ENCODE results near the gene CNTNAP2. TPM values are rescaled to one million over a fixed set of nuclear protein-coding genes. Genes with fewer than 3 reads are reported as not detected.

CNTNAP2 gene
- polyA plus RNA-seq, 5 donors: 30.4 to 44.2 (median 39.8) TPM

- DNase-seq: no peak
Measured at GRCh38 chr7:146290746-146291145, 174.1 kb downstream of the CNTNAP2 start.

- no peak for DNase-seq
Measured at GRCh38 chr7:146291900-146292299, 175.3 kb downstream of the CNTNAP2 start.

- DNase-seq: no peak
Measured at GRCh38 chr7:146296028-146296427, 179.4 kb downstream of the CNTNAP2 start.

GRCh38 chr7:146314962-146315361 lies 198.4 kb downstream of the CNTNAP2 start:
- DNase-seq: no peak

- DNase-seq: no peak
Measured at GRCh38 chr7:146319629-146320028, 203.0 kb downstream of the CNTNAP2 start.

GRCh38 chr7:146321301-146321700 lies 204.7 kb downstream of the CNTNAP2 start:
- DNase-seq: no peak

- DNase-seq: no peak
Measured at GRCh38 chr7:146331369-146331768, 214.8 kb downstream of the CNTNAP2 start.

- DNase-seq: no peak
Measured at GRCh38 chr7:146345251-146345650, 228.7 kb downstream of the CNTNAP2 start.

GRCh38 chr7:146346096-146346495 lies 229.5 kb downstream of the CNTNAP2 start:
- no peak for DNase-seq

- no peak for DNase-seq
Measured at GRCh38 chr7:146355216-146355615, 238.6 kb downstream of the CNTNAP2 start.

GRCh38 chr7:146359176-146359575 lies 242.6 kb downstream of the CNTNAP2 start:
- no peak for DNase-seq

GRCh38 chr7:146366938-146367337 lies 250.3 kb downstream of the CNTNAP2 start:
- DNase-seq: no peak

- no peak for DNase-seq
Measured at GRCh38 chr7:146370171-146370570, 253.6 kb downstream of the CNTNAP2 start.

GRCh38 chr7:146375170-146375569 lies 258.6 kb downstream of the CNTNAP2 start:
- no peak for DNase-seq

GRCh38 chr7:146378196-146378595 lies 261.6 kb downstream of the CNTNAP2 start:
- DNase-seq: no peak

- DNase-seq: no peak
Measured at GRCh38 chr7:146387140-146387539, 270.5 kb downstream of the CNTNAP2 start.

- DNase-seq: no peak
Measured at GRCh38 chr7:146388928-146389327, 272.3 kb downstream of the CNTNAP2 start.

- DNase-seq: no peak
Measured at GRCh38 chr7:146393346-146393745, 276.7 kb downstream of the CNTNAP2 start.

GRCh38 chr7:146397141-146397540 lies 280.5 kb downstream of the CNTNAP2 start:
- DNase-seq: no peak

- DNase-seq: no peak
Measured at GRCh38 chr7:146401939-146402338, 285.3 kb downstream of the CNTNAP2 start.

- no peak for DNase-seq
Measured at GRCh38 chr7:146405737-146406136, 289.1 kb downstream of the CNTNAP2 start.

GRCh38 chr7:146411975-146412374 lies 295.4 kb downstream of the CNTNAP2 start:
- no peak for DNase-seq

GRCh38 chr7:146412781-146413180 lies 296.2 kb downstream of the CNTNAP2 start:
- DNase-seq: no peak

- no peak for DNase-seq
Measured at GRCh38 chr7:146414373-146414772, 297.8 kb downstream of the CNTNAP2 start.

- DNase-seq: no peak
Measured at GRCh38 chr7:146414937-146415336, 298.3 kb downstream of the CNTNAP2 start.

All from right lung (tissue), 5 donors.